HG02798 (cell line): ENCODE measurements around the gene BTBD1.
"Not testable (repeated sequence)": the region's sequence is repeated elsewhere in the genome, so short reads cannot be mapped to it uniquely, and the experiment has no call there.

Experiments
- ATAC-seq: cut with Tn5 transposase; IDR thresholded peaks from one replicate; pipeline ENCODE4 v1.9.1; 2021; ENCODE audit warnings: mild to moderate bottlenecking; ENCODE audit not compliant: unreplicated experiment, poor library complexity

The BTBD1 gene

GRCh38 chr15:83098079-83098478 is 31.0 kb upstream of the BTBD1 start:
- ATAC-seq, result no peak

DNA sequence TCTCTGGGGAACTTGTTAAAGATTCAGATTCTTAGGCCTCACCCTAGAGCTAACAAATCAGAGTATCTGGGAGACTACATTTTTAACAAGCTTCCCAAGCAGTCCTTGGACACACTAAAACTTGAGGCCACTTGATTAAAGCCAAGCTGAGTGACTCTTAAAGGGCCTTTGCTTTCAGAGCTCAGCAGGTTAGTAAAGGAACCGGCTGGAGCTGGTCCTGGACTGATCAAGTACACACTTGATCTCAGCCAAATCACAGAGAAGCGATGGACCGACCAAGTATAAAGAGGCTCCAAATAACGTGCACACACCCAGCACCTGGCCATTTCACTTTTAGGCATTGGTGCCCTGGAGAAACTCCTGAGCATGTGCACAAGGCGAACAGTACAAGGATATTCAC is 27.5 kb upstream of the BTBD1 start:
- no peak for ATAC-seq

DNA sequence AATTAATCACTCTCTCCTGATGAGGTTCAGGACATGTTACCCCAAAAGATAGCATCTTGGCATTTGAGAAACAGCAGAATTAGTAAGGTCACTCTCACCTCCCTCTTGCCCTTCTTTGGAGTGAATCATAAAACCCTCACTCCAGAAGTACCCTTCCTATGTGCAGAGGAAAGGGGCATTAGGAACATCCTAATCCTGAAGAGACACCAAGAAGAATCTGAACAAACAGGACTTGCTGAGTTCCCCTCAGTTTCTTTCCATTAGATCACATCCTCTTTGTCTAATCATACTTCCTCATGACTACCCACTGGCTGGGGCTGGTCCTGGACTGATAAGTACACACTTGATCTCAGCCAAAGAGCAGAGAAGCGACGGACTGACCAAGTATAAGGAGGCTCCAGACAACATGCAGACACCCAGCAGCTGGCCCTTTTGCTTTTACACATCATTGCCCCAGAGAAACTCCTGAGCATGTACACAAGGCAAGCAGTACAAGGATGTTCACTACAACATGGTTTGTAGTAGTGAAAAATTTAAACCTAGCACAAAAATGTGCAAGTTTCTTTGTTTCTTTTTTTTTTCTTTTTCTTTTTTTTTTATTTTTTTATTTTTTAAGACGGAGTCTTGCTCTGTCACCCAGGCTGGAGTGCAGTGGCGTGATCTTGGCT is 25.4 kb upstream of the BTBD1 start:
- peak; percentile 38 for ATAC-seq

GRCh38 chr15:83091965-83092308 is 24.9 kb upstream of the BTBD1 start:
- peak; percentile 18 for ATAC-seq

DNA sequence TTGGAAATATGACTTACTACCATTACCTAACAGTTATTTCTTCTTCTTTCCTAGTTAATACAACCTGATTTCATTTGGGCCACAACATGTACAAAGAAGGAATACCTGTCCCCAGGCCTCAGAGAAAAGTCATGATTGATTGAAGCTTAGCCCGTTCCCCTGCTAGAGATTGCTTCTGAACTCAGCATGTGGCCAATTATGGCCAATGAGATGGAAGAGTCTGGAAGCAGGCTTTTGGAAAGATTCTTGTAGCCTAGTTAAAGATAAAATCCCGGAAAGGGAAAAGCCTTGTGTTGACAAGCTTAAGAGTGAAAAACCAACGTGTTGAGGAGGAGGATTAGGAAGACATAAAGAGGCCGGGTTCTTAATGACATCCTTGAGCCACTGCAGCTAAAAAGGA is 23.4 kb upstream of the BTBD1 start:
- ATAC-seq, result no peak

- no peak for ATAC-seq
Measured at GRCh38 chr15:83088876-83089275, 21.8 kb upstream of the BTBD1 start.

DNA sequence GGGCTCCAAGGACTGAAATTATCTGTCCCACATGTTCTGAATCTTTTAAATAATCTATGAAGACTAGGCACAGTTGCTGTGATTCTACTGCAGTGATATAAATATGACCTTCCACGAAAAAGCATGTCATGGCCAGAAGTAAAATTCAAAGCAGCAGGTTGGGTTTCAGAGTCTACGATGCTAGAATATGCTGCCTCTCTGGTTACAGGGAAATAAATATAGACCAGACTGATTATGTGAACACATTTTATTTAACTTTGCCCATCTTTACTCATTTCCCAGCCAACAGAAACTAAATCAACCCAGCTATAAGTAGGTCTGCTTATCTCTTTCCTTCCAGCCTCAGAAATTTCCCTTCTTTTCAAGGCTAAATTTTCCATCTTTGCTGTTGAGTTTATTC is 20.5 kb upstream of the BTBD1 start:
- ATAC-seq, result no peak

DNA sequence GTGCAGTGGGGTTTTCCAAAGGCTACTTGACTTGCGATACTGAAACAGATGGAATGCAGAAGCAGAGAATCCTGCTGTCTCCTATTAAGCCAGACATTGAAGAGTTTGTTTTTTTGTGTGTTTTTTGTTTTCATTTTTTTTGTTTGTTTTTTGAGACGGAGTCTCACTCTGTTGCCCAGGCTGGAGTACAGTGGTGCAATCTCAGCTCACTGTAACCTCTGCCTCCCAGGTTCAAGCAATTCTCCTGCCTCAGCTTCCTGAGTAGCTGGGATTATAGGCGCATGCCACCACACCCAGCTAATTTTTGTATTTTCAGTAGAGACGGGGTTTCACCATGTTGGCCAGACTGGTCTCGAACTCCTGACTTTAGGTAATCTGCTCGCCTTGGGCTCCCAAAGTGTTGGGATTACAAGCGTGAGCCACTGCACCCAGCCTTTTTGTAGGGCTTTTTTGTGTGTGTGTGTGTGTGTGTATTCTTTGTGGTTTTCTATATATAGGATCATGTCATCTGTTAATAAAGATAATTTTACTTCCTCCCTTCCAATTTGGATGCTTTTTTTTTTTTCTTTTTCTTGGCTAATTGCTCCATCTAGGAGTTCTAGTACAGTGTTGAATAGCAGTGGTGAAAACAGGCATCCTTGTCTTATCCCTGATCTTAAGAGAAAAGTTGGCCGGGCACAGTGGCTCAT is 19.0 kb upstream of the BTBD1 start:
- ATAC-seq, result not testable (repeated sequence)

- ATAC-seq, result not testable (repeated sequence)
Measured at GRCh38 chr15:83085461-83085860, 18.4 kb upstream of the BTBD1 start.

- ATAC-seq, result no peak
Measured at GRCh38 chr15:83082730-83083386, 15.8 kb upstream of the BTBD1 start.

DNA sequence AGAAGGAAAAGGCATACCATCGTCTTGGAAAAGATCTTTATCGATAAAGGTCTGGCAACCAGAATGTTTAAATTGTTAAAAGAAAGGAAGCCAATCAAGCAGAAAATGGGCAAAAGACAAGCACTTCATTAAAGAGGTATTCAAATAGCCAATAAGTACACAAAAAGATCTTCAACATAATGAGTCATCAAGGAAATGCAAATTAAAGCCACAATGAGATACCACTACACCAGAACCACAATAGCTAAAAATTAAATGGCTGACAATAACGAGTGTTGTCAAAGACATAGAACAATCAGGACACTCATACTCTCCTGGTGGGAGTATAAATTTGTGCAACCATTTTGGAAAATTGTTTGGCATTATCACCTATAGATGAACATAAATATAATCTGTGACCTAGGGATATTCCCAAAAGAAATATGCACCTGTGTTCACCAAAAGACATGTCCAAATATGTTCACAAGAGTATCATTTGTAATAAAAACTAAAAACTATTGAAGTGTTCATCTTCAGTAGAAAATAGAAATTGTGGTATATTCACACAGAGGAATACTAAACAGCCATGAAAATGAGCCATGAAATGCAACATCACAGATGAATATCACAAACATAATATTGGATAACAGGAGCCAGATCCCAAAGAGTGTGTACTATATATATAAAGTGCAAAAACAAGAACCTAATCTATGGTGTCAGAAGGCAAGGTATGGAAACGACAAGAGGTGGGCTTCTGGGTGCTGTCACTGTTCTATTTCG is 14.4 kb upstream of the BTBD1 start:
- ATAC-seq, result no peak

- no peak for ATAC-seq
Measured at GRCh38 chr15:83078712-83079111, 11.7 kb upstream of the BTBD1 start.

DNA sequence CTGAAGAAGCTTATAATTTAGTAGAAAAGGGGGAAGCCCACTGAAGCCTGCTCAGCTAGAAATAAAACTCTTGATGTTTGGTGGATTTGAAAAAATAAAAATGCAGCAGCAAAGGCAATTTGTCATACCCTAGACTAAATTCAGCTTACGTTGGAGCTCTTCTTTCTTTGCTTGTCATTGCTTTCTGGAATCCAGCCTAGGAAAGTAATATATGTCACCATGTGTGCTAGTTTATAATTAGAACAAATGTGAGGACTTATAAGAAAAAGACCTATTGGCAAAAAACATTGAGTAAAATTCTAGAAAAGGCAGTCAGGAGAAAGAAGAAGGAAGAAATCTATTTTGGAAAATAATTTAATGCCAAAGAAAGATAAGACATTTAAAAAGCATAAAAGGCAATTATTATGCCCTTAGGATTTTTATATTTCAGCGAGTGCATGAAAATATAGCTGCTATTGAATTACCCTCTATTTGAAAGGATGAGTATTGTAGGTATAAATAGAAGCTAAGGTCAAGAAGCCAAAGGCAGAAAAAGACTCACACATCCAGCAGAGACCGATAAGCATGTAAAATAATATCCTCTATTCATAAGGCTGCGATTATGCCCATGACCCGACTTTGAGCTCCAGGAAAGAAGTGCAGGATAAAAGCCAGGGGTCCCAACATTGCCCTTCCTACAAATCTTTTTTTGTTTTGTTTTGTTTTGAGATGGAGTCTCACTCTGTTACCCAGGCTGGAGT is 10.6 kb upstream of the BTBD1 start:
- ATAC-seq, result no peak

DNA sequence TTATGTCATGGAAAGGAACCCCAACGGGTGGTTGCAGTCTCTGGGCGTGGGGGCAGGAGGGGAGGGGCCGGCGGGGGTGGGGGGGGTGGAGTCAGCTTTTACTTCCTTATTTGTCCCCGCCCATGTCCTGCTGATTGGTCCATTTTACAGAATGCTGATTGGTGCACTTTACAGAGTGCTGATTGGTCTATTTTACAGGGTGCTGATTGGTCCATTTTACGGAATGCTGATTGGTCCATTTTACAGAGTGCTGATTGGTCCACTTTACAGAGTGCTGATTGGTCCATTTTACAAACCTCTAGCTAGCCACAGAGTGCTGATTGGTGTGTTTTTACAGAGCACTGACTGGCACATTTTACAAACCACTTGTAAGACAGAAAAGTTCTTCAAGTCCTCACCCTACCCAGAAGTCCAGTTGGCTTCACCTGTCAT is 2.2 kb upstream of the BTBD1 start:
- not testable (repeated sequence) for ATAC-seq

DNA sequence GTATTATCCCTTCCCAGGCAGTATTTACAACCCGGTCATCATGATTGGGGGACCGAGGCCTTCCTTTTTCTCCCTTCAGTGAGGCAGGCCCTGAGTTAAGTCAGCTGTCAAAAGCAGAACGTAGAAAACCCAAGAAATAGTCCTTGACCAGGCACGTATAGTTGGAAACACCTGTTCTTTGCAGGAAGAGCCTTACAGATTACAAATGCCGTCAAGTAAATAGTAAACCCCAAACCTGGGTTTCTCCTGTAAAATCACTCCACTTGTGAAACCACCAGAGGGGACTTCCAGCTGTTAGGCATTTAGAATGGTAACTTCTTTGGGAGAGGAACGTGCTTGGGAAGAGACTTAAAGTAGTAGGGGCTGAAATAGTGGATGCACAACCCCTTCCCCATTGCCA is 1.0 kb upstream of the BTBD1 start:
- no peak for ATAC-seq

DNA sequence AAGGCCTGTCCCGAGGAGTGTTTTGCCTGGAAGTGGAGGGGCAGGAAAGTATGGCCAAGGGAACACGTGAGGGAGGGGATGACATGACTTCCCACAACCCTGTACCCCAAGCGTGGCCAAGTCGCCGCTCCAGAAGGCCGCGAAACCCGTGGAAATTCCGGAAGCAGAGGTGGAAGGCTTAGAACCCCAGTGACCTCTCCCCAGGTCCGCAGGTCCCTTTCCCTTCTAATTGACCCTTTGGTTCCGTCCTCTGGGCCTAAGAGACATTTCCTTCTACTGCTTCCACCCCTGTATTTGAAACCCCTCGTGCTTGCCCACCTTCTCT is 548 bp upstream of the BTBD1 start:
- ATAC-seq, result no peak

- no peak for ATAC-seq
Measured at GRCh38 chr15:83066034-83066733, 868 bp downstream of the BTBD1 start.

DNA sequence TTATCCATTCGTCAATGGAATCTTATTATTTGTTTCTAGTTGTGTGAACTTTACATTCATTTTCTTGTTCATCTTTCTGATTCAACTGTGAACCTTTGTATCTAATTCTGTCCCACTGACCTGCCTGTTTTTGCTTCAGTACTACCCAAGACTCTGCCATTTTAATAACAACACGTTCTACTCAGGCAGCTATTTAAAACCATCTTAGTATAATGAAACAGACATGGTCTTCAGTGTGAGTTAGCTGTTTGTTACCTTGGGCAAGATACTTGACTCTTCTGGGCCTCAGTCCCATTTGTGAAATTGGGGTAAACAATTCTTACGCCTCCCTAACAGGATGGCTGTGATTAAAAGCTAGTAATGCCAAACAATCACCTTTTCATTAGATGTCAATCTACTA is 1.6 kb downstream of the BTBD1 start:
- no peak for ATAC-seq

DNA sequence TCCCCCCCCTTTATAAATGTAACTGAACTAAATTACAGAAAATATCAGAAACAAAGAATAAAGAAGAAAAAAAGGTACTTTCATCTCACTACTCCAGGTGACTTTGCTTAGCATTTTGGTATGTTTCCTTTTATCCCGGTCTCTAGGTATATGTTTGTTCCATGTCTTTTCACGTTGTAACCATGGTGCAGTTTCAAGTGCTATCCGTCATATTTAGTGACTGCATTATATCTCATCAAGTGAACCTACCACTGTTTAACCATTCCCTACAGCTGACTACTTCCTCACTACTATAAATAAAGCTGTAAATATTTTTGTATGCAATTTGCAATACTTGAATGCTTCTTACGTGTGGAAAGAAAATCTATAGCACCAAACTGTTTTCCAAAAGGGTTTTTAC is 2.2 kb downstream of the BTBD1 start:
- ATAC-seq, result no peak

DNA sequence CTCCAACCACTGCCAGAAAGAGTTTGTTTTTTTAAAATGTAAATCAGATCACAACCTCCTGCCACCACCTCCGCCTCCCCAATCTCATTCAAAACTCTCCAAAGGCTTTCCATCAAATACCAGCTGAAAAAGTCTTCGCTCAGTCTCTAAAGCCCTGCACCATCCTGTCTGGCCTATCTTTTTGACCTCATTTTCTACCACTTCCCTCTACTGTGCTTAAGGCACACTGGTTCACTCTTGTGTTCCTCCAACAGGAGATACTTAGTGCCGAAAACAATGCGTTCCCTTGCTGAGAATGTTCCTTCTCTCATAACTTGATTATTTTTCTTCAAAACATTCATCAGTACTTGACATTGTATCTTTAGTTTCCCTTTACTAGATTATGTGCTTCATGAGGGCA is 3.5 kb downstream of the BTBD1 start:
- ATAC-seq, result no peak
